KOPT-K1 (cell line): ENCODE results near the gene CD55.

ENCODE experiments used
- H3K27ac ChIP-seq: fragments of 200-600 bp; sonication (generic); 2 replicates; pipeline ENCODE4 v1.5.1; 2016; ENCODE audit warnings: antibody characterized with exemption, mild to moderate bottlenecking, low read depth, low read length; ENCODE audit not compliant: poor library complexity, severe bottlenecking
- H3K36me3 ChIP-seq: fragments of 200-600 bp; sonication (generic); 2 replicates; pipeline ENCODE4 v1.5.1; 2017; ENCODE audit warnings: antibody characterized with exemption, mild to moderate bottlenecking, low read length, moderate library complexity; ENCODE audit not compliant: insufficient read depth
- H3K9me3 ChIP-seq: fragments of 200-600 bp; sonication (generic); 2 replicates; pipeline ENCODE4 v1.5.1; 2017; ENCODE audit warnings: antibody characterized with exemption, low read length, mild to moderate bottlenecking; ENCODE audit not compliant: insufficient read depth, poor library complexity, severe bottlenecking

Gene CD55

GRCh38 chr1:207333009-207333600, 11.6 kb downstream of the CD55 start:
- Histone ChIP-seq H3K36me3 (peaks cover 9% of the 10 kb centered on the region; the same call in 1 of the 2 replicates), H3K9me3 (peaks cover 32% of the 10 kb centered on the region), H3K27ac (no peak overlapping the region)

GRCh38 chr1:207333620-207334019, 12.1 kb downstream of the CD55 start:
- H3K27ac ChIP-seq = no peak overlapping the region
- H3K36me3 ChIP-seq = peaks cover 9% of the 10 kb centered on the region; the same call in 1 of the 2 replicates
- H3K9me3 ChIP-seq = peaks cover 32% of the 10 kb centered on the region

- H3K9me3 ChIP-seq = peaks cover 32% of the 10 kb centered on the region
- peaks cover 9% of the 10 kb centered on the region; the same call in 1 of the 2 replicates for H3K36me3 ChIP-seq
- H3K27ac ChIP-seq = no peak overlapping the region
These were observed 12.9 kb downstream of the CD55 start for GRCh38 chr1:207334337-207334736.

DNA sequence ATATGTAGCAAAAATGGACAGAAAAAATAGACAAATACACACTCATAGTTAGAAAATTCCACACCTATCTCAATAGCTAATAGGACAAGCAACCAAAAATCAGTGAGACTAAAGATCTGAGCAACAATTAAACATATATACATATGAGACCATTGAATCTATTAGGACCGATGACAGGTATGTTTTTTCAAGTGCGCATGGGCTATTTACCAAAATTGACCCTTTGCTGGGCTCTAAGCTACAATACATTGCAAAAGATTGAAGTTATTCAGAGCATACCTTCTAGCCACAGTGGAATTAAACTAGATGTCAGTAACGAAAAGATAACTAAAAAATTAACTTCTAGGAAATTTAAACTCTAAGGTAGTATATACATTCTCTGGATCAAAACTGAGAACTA, 13.7 kb downstream of the CD55 start:
- Histone ChIP-seq H3K9me3 (peaks cover 32% of the 10 kb centered on the region), H3K27ac (no peak overlapping the region), H3K36me3 (peaks cover 9% of the 10 kb centered on the region; the same call in 1 of the 2 replicates)

DNA sequence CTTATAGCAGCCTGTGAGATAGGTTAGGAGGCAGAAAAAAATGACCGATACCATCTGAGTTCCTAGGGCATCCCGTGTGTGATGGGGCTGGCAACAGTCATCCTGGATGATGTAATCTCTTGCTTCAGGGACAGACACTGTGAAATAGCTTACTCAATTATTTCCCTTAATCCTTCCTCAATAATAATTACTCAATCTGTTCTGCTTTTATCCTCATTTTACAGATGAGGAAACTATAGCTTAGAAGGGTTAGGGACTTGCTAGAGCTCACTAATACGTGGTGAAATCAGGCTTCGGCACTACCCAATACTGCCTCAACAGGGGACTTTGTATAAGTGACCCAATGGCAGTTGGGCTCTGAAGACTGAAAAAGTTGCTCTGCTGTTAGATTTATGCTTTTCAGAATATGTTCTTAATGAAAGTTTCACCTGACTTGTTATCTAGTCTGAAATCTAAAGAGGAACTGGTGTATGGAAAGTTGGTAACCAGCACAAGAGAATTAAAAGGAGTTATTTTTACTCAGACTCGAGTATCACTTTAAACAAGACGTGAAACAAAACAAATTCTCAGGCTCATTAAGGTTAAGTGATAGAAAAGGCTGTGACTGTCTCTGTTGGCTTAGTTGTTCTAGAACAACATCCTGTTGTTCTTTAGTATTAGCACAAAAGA, 14.4 kb downstream of the CD55 start:
- H3K27ac ChIP-seq = peak overlapping the region; percentile 73
- peaks cover 9% of the 10 kb centered on the region; the same call in 1 of the 2 replicates for H3K36me3 ChIP-seq
- H3K9me3 ChIP-seq = peaks cover 32% of the 10 kb centered on the region

GRCh38 chr1:207336559-207337467, 15.3 kb downstream of the CD55 start:
- H3K27ac ChIP-seq = peak overlapping the region; percentile 73
- H3K36me3 ChIP-seq = peaks cover 9% of the 10 kb centered on the region; the same call in 1 of the 2 replicates
- peaks cover 32% of the 10 kb centered on the region for H3K9me3 ChIP-seq

DNA sequence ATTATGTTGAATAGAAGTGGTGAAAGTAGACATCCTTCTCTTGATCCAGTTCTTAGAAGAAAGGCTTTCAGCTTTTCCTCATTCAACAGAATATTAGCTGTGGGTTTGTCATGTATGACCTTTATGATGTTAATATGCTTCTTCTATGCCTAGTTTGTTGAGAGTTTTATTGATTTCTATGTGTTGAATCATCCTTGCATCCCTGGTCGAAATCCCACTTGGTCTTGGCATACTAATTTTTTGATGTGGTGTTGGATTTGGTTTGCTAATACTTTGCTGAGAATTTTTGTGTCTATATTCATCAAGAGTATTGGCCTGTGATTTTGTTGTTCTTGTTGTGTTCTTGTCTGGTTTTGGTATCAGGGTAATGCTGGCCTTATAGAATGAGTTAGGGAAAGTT, 20.9 kb downstream of the CD55 start:
- no peaks in the 10 kb centered on the region for H3K36me3 ChIP-seq

DNA sequence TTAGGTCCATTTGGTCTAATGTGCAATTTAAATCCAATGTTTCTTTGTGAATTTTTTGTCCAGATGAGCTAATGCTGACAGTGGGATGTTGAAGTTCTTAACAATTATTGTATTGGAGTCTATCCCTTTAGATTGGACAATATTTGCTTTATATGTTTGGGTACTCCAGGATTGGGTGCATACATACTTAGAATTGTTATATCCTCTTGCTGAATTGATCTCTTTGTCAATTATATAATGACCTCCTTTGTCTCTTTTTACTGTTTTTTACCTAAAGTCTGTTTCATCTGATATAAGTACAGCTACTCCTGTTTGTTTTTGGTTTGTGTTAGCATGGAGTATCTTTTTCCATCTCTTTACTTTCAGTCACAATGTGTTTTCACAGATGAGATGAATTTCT, 22.2 kb downstream of the CD55 start:
- Histone ChIP-seq H3K27ac (no peak overlapping the region), H3K9me3 (peaks cover 2% of the 10 kb centered on the region), H3K36me3 (no peaks in the 10 kb centered on the region)

More for the DNA sequence above, 20.9 kb downstream of the CD55 start:
- H3K9me3 ChIP-seq = no peaks in the 10 kb centered on the region
- H3K27ac ChIP-seq = no peak overlapping the region

DNA sequence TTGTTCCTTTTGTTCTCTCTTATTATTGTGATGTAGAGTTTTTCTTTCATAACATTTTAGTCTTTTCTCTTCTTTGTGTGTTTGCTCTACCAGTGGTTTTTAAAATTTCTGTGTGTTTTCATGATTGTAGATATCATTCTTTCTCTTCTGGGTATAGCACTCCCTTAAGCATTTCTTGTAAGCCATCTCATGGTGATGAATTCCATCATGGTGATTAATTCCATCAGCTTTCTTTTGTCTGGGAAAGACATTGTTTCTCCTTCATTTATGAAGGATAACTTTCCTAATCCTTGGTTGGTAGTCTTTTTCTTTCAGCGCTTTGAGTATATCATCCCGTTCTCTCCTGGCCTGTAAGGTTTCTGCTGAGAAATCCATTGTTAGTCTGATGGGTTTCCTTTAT, 22.7 kb downstream of the CD55 start:
- Histone ChIP-seq H3K27ac (no peak overlapping the region), H3K36me3 (no peaks in the 10 kb centered on the region), H3K9me3 (peaks cover 5% of the 10 kb centered on the region)

GRCh38 chr1:207345644-207346477, 24.4 kb downstream of the CD55 start:
- H3K9me3 ChIP-seq = peaks cover 13% of the 10 kb centered on the region
- no peaks in the 10 kb centered on the region for H3K36me3 ChIP-seq
- no peak overlapping the region for H3K27ac ChIP-seq

DNA sequence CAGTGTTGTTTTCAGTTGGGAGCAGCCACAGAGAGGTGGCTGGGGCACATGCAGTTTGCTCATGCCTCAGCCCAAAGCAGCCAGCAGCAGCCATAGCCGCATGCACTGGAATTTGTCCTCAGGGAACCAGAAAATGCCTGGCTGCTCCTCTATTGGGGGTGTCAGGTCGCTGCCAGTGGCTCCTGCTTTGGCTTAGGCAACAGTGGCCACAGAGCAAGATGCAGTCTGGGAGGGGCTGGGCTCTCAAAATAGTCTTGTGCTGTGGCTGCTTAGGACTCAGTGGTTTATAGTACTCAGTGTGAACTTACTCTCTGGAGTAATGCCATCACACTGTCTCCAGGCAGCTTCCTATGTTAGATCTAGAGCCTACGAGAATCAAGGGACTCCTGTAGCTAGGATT, 25.0 kb downstream of the CD55 start:
- Histone ChIP-seq H3K27ac (no peak overlapping the region), H3K9me3 (peaks cover 16% of the 10 kb centered on the region), H3K36me3 (no peaks in the 10 kb centered on the region)

- Histone ChIP-seq H3K27ac (no peak overlapping the region), H3K9me3 (peaks cover 16% of the 10 kb centered on the region), H3K36me3 (no peaks in the 10 kb centered on the region)
These were observed 28.5 kb downstream of the CD55 start for GRCh38 chr1:207349979-207350378.

DNA sequence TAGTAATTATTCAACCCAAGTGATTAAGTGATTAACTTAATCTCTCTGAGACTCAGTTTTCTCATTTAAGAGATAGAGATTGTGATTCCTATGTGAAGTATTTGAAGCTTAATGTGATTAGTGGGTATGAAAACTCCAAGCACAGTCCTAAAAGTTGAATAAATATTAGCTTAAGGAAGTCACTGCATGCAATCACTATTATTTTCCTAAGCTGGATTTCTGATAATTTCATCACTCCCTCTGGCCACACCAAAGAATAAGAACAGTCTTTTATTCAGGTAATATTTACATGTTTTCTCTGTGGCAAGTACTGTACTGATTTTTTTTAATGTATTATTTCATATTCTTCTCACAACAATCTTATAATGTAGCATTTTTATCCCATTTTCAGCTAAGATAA, 31.1 kb downstream of the CD55 start:
- H3K36me3 ChIP-seq = no peaks in the 10 kb centered on the region
- H3K27ac ChIP-seq = no peak overlapping the region
- peaks cover 16% of the 10 kb centered on the region for H3K9me3 ChIP-seq

DNA sequence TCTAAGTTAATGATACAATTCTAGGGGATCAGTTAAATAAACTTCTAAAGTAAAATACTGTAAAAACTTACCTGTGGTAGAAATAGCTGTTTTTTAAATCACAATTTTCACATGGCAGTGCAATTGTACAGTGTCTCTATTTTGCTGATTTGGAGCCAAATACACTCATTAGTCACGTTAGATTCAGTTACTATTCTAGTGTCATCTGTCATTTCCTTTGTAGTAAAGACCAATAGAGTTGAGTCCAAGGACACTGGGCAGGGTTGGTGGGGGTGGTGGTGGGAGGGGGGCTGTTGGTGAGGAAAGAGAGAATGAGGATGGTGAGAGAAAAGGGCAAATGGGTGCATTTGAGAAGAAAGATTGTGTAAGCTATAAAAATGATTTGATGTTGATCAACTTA, 33.6 kb downstream of the CD55 start:
- H3K36me3 ChIP-seq = no peaks in the 10 kb centered on the region
- peaks cover 8% of the 10 kb centered on the region for H3K9me3 ChIP-seq
- H3K27ac ChIP-seq = no peak overlapping the region
